Measurements from ENCODE around the gene UMPS. TPM values are rescaled to one million over a fixed set of nuclear protein-coding genes. Genes with fewer than 3 reads are reported as not detected.

Gene UMPS
- total RNA-seq, 4 donors from 2014 or later = 13.4 to 19.9 (median 15.8) TPM

DNA sequence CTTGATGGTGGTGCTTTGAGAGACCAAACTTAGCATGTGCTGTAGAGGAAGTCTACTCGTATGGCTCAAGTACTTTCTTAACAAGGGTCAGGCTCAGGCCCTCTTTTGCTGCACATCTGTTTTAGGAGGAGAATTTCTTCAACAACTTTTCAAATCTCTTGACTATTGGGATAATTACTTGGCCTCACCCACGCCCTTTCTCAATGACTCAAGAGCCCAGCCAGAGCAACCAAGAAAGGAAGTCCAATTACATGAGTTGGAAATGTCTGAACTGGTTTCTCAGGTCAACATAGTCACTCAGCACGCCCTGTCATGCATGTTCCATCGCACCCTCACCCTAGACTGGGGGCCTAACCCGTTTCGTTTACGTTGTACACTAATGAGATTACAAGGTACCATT, 44.8 kb upstream of the UMPS start:
- no peak overlapping the region for H3K4me3 ChIP-seq (ENCODE audit: low read depth, poor library complexity, severe bottlenecking)
- 49 to 58% methylated on average over 7 of the region's 7 CpGs for WGBS, 2 donors
- DNase-seq (ENCODE audit: low spot score in 2 of 2) = no peak
- intact Hi-C loops (cut with DNase I; ENCODE audit: low total_unique reads) = no loop called here
- TF ChIP-seq POLR2A (IDR thresholded peaks at IDR 0.05) = no peak

DNA sequence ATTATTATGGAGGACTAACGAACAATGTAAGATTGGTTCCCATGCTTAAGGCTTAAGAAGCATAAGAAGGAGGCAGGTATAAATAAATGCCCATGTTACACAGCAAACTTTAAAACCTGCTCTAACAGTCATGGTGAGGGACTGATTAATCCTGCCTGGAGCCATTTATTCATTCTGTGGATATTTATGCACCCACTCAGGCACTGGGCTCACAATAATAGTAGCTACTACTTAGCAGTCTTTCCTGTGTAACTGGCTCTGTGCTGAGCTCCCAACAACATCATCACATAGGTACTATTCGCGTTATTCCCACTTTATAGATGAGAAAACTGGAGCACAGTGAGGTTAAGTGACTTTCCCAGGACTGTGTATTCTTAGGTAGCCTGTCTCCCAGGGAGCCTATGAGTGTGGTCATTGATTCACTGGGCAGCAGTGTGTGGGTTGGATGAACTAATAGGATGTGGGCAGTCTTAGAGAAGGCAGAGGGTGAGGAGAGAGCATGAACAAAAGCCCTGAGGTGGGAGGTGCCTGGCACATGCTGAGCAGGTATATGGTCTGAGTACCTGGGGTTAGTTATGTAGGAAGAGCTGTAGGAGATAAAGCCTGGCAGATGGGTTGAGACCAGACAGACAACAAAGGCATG, 44.1 kb upstream of the UMPS start:
- 63 to 75% methylated on average over 3 of the region's 3 CpGs for WGBS, 2 donors
- intact Hi-C loops (cut with DNase I; ENCODE audit: low total_unique reads) = no loop called here
- no peak for DNase-seq (ENCODE audit: low spot score in 2 of 2)
- TF ChIP-seq POLR2A (IDR thresholded peaks at IDR 0.05) (no peak), CTCF (IDR thresholded peaks at IDR 0.05) (no peak)
- no peak overlapping the region for H3K4me3 ChIP-seq (ENCODE audit: low read depth, poor library complexity, severe bottlenecking)

DNA sequence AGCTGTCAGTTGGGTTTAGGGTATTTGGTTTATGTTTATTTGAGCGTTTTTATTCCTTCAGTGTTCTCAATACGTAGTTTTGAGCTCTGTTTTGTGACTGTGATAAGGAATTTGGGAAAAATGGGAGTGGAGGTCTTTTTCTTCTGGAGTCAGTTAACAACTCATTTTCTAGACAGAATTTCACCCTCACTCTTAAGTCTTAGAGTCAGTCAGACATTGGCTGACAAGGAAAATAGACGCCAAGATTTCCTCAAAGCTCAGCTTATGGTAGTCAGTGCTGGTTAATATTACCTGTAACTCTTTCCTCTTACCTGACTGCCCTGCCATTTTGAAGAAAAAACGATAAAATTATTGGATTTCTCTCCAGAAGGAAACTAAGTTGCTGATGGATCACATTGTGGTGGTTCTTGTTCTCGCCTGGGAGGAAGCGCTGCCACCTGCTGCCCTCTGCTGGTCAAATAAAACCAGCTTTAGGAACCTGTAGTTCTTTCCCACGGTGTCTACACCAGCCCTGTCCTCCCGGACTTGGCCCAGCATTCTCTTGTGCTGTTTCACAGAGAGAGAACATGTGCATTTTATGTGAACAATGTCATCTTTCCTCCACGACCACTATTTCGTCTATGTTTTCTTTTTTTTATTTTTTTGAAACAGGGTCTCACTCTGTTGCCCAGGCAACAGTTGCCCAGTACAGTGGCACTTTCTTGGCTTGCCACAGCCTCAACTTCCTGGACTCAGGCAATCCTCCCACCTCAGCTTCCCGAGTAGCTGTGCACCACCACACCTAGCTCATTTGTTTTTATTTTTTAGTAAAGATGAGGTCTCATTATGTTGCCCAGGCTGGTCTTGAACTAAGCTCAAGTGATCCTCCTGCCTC, 41.4 kb upstream of the UMPS start:
- TF ChIP-seq POLR2A (IDR thresholded peaks at IDR 0.05) (no peak), CTCF (IDR thresholded peaks at IDR 0.05) (no peak)

GRCh38 chr3:124691599-124691998, 38.7 kb upstream of the UMPS start:
- 54 to 61% methylated on average over 3 of the region's 3 CpGs for WGBS, 2 donors
- no peak for TF ChIP-seq CTCF (IDR thresholded peaks at IDR 0.05)
- no peak for TF ChIP-seq POLR2A (IDR thresholded peaks at IDR 0.05)
- intact Hi-C loops (cut with DNase I; ENCODE audit: low total_unique reads) = loop anchor here (5.0 kb wide), 1 partner anchor 124 kb away; no protein-coding TSS in a partner anchor
- DNase-seq (ENCODE audit: low spot score in 2 of 2) = no peak
- H3K4me3 ChIP-seq (ENCODE audit: low read depth, poor library complexity, severe bottlenecking) = no peak overlapping the region

More for the DNA sequence above, 41.4 kb upstream of the UMPS start:
- no peak overlapping the region for H3K4me3 ChIP-seq (ENCODE audit: low read depth, poor library complexity, severe bottlenecking)
- 15 to 17% methylated on average over 11 of the region's 11 CpGs for WGBS, 2 donors
- peak; percentile 65 to 95 for DNase-seq (ENCODE audit: low spot score in 2 of 2)
- intact Hi-C loops (cut with DNase I; ENCODE audit: low total_unique reads) = no loop called here

- no peak for DNase-seq (ENCODE audit: low spot score in 2 of 2)
- TF ChIP-seq CTCF (IDR thresholded peaks at IDR 0.05) (no peak), POLR2A (IDR thresholded peaks at IDR 0.05) (no peak)
- intact Hi-C loops (cut with DNase I; ENCODE audit: low total_unique reads) = loop anchor here (5.0 kb wide), 1 partner anchor 127 kb away; no protein-coding TSS in a partner anchor
- 72 to 86% methylated on average over 5 of the region's 5 CpGs for WGBS, 2 donors
- H3K4me3 ChIP-seq (ENCODE audit: low read depth, poor library complexity, severe bottlenecking) = no peak overlapping the region
These were observed 35.8 kb upstream of the UMPS start for GRCh38 chr3:124694486-124694885.

- H3K4me3 ChIP-seq (ENCODE audit: low read depth, poor library complexity, severe bottlenecking) = no peak overlapping the region
- no peak for TF ChIP-seq POLR2A (IDR thresholded peaks at IDR 0.05)
- no peak for TF ChIP-seq CTCF (IDR thresholded peaks at IDR 0.05)
- WGBS, 2 donors = 92 to 94% methylated on average over 3 of the region's 3 CpGs
- no peak for DNase-seq (ENCODE audit: low spot score in 2 of 2)
- intact Hi-C loops (cut with DNase I; ENCODE audit: low total_unique reads) = no loop called here
These were observed 34.9 kb upstream of the UMPS start for GRCh38 chr3:124695369-124695768.
